Measurements from ENCODE around the gene RXRA.

- TF ChIP-seq, protein P1, sequence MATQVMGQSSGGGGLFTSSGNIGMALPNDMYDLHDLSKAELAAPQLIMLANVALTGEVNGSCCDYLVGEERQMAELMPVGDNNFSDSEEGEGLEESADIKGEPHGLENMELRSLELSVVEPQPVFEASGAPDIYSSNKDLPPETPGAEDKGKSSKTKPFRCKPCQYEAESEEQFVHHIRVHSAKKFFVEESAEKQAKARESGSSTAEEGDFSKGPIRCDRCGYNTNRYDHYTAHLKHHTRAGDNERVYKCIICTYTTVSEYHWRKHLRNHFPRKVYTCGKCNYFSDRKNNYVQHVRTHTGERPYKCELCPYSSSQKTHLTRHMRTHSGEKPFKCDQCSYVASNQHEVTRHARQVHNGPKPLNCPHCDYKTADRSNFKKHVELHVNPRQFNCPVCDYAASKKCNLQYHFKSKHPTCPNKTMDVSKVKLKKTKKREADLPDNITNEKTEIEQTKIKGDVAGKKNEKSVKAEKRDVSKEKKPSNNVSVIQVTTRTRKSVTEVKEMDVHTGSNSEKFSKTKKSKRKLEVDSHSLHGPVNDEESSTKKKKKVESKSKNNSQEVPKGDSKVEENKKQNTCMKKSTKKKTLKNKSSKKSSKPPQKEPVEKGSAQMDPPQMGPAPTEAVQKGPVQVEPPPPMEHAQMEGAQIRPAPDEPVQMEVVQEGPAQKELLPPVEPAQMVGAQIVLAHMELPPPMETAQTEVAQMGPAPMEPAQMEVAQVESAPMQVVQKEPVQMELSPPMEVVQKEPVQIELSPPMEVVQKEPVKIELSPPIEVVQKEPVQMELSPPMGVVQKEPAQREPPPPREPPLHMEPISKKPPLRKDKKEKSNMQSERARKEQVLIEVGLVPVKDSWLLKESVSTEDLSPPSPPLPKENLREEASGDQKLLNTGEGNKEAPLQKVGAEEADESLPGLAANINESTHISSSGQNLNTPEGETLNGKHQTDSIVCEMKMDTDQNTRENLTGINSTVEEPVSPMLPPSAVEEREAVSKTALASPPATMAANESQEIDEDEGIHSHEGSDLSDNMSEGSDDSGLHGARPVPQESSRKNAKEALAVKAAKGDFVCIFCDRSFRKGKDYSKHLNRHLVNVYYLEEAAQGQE (IDR thresholded peaks at IDR 0.05; ENCODE audit: insufficient read depth in 1 of 2, low read depth in 2 of 2, low read length in 2 of 2) = no peak
- no peak for TF ChIP-seq POLR2AphosphoS5 (IDR thresholded peaks at IDR 0.05; ENCODE audit: low read depth, low read length)
- no peak for TF ChIP-seq SIN3A (IDR thresholded peaks at IDR 0.05; ENCODE audit: borderline replicate concordance, insufficient read depth, low read length)
- TF ChIP-seq TAF1 (IDR thresholded peaks at IDR 0.05; ENCODE audit: borderline replicate concordance, insufficient read depth, low read length) = no peak
These were observed 37.2 kb downstream of the RXRA start for GRCh38 chr9:134363450-134363849.
